Measurements from ENCODE around the gene FAP.

DNA sequence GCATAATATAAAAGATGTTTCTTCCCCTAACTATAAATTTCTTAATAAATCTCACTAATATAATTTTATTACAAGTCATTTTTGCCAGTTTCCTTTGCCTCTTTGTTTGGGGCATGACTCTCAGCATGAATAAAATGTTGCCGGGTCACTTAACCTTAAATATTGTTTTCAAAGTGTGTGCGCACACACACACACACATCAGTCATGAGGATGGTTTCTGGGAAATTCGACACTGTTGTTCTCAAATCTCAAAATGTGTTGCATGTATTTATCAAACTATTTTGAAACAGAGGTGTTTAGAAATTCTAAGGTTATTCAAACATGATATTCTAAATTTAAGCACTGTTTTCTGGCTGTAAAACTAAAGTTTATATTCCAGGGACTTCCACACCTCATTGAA is 31.5 kb downstream of the FAP start:
- TF ChIP-seq, protein P1, sequence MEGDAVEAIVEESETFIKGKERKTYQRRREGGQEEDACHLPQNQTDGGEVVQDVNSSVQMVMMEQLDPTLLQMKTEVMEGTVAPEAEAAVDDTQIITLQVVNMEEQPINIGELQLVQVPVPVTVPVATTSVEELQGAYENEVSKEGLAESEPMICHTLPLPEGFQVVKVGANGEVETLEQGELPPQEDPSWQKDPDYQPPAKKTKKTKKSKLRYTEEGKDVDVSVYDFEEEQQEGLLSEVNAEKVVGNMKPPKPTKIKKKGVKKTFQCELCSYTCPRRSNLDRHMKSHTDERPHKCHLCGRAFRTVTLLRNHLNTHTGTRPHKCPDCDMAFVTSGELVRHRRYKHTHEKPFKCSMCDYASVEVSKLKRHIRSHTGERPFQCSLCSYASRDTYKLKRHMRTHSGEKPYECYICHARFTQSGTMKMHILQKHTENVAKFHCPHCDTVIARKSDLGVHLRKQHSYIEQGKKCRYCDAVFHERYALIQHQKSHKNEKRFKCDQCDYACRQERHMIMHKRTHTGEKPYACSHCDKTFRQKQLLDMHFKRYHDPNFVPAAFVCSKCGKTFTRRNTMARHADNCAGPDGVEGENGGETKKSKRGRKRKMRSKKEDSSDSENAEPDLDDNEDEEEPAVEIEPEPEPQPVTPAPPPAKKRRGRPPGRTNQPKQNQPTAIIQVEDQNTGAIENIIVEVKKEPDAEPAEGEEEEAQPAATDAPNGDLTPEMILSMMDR (conservative IDR thresholded peaks at IDR 0.05 in 1 of 2, IDR thresholded peaks at IDR 0.05 in 1 of 2; ENCODE audit: extremely low read depth in 1 of 2, insufficient read depth in 1 of 2, low read depth in 1 of 2, low read length in 2 of 2): no peak
- TF ChIP-seq EZH2 (IDR thresholded peaks at IDR 0.05; ENCODE audit: borderline replicate concordance, low read length): no peak
